ENCODE measurements around the gene BRPF1. TPM values are rescaled to one million over a fixed set of nuclear protein-coding genes. Genes with fewer than 3 reads are reported as not detected.

BRPF1 gene
- total RNA-seq = 10 to 100 TPM; 15.6 to 35.7 (median 17.8) TPM

- no peak for TF ChIP-seq CTCF (IDR thresholded peaks at IDR 0.05)
- ATAC-seq (ENCODE audit: low FRiP score) = peak; percentile 99
- DNase-seq (ENCODE audit: low spot score) = peak; percentile 95
Observed at GRCh38 chr3:9731206-9732079, at the start of gene BRPF1. Gene BRPF1, plus strand, starts transcription at chr3:9731735. Its CDS starts 2,406 bp downstream, at chr3:9734141.

GRCh38 chr3:9682096-9682495 is 49.4 kb upstream of the BRPF1 start:
- ATAC-seq (ENCODE audit: low FRiP score) (no peak), DNase-seq (ENCODE audit: low spot score) (no peak)
- no peak for TF ChIP-seq CTCF (IDR thresholded peaks at IDR 0.05)

- DNase-seq (ENCODE audit: low spot score) (no peak), ATAC-seq (ENCODE audit: low FRiP score) (no peak)
- no peak for TF ChIP-seq CTCF (IDR thresholded peaks at IDR 0.05)
Observed at GRCh38 chr3:9683426-9683825, 48.1 kb upstream of the BRPF1 start.

GRCh38 chr3:9685216-9686049 is 46.1 kb upstream of the BRPF1 start:
- DNase-seq (ENCODE audit: low spot score) (no peak), ATAC-seq (ENCODE audit: low FRiP score) (no peak)
- no peak for TF ChIP-seq CTCF (IDR thresholded peaks at IDR 0.05)

- DNase-seq (ENCODE audit: low spot score) = no peak
- ATAC-seq (ENCODE audit: low FRiP score) = no peak
- no peak for TF ChIP-seq CTCF (IDR thresholded peaks at IDR 0.05)
Observed at GRCh38 chr3:9686050-9686550, 45.4 kb upstream of the BRPF1 start.

- DNase-seq (ENCODE audit: low spot score) (no peak), ATAC-seq (ENCODE audit: low FRiP score) (no peak)
Observed at GRCh38 chr3:9686703-9687102, 44.8 kb upstream of the BRPF1 start.

More at GRCh38 chr3:9686703-9687102, 44.8 kb upstream of the BRPF1 start:
- no peak for TF ChIP-seq CTCF (IDR thresholded peaks at IDR 0.05)

Data from omental fat pad (tissue), 4 donors.